ENCODE results near the gene ANKRD33B.

DNA sequence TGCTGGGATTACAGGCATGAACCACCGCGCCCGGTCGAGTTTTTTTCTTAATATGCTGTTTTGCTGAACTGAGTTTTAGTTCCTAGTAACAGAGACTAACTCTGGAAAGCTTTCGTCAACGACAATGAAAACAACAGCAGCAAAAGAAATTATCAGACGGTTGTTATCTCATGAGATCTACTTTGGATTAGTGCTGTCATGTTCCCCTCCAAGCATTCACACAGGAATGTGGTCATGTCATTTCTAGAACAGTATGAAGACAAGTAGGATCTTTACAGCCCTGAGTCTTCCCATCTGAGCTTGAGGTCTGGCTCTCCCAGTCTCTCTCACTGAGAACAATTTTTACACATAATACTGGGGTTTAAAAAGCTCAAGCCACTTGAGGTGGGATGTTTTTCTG lies 4.0 kb upstream of the ANKRD33B start:
- no peak for TF ChIP-seq POLR2A (IDR thresholded peaks at IDR 0.05; ENCODE audit: borderline replicate concordance, extremely low read depth, insufficient read depth, insufficient read length)
- TF ChIP-seq RAD21 (IDR thresholded peaks at IDR 0.05; ENCODE audit: low read depth) = no peak
- no peak for TF ChIP-seq MAX (IDR thresholded peaks at IDR 0.05)
- TF ChIP-seq, protein P1, sequence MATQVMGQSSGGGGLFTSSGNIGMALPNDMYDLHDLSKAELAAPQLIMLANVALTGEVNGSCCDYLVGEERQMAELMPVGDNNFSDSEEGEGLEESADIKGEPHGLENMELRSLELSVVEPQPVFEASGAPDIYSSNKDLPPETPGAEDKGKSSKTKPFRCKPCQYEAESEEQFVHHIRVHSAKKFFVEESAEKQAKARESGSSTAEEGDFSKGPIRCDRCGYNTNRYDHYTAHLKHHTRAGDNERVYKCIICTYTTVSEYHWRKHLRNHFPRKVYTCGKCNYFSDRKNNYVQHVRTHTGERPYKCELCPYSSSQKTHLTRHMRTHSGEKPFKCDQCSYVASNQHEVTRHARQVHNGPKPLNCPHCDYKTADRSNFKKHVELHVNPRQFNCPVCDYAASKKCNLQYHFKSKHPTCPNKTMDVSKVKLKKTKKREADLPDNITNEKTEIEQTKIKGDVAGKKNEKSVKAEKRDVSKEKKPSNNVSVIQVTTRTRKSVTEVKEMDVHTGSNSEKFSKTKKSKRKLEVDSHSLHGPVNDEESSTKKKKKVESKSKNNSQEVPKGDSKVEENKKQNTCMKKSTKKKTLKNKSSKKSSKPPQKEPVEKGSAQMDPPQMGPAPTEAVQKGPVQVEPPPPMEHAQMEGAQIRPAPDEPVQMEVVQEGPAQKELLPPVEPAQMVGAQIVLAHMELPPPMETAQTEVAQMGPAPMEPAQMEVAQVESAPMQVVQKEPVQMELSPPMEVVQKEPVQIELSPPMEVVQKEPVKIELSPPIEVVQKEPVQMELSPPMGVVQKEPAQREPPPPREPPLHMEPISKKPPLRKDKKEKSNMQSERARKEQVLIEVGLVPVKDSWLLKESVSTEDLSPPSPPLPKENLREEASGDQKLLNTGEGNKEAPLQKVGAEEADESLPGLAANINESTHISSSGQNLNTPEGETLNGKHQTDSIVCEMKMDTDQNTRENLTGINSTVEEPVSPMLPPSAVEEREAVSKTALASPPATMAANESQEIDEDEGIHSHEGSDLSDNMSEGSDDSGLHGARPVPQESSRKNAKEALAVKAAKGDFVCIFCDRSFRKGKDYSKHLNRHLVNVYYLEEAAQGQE (IDR thresholded peaks at IDR 0.05; ENCODE audit: low read depth) = no peak
- no peak for TF ChIP-seq CEBPB (IDR thresholded peaks at IDR 0.05; ENCODE audit: low read depth)
- no peak for TF ChIP-seq EZH2 (IDR thresholded peaks at IDR 0.05)

Data from HCT116 (cell line).